GM19238 (cell line): ENCODE measurements around the gene TMEM43.
A peak's percentile ranks its signal among the peaks of the same experiment; 100 is the strongest.

ENCODE experiments used
- DNase-seq: peaks from one replicate; pipeline ENCODE4 v3.0.0; 2011; ENCODE audit warnings: low spot score; ENCODE audit not compliant: insufficient read length

Gene TMEM43

GRCh38 chr3:14138109-14138877 lies 13.4 kb downstream of the TMEM43 start:
- no peak for DNase-seq

GRCh38 chr3:14138878-14139655 lies 14.2 kb downstream of the TMEM43 start:
- no peak for DNase-seq

- no peak for DNase-seq
Observed at GRCh38 chr3:14139771-14140170, 14.9 kb downstream of the TMEM43 start.

GRCh38 chr3:14140668-14141067 lies 15.8 kb downstream of the TMEM43 start:
- DNase-seq: no peak

GRCh38 chr3:14141144-14141543 lies 16.3 kb downstream of the TMEM43 start:
- no peak for DNase-seq

- no peak for DNase-seq
Observed at GRCh38 chr3:14141602-14142341, 16.9 kb downstream of the TMEM43 start.

- no peak for DNase-seq
Observed at GRCh38 chr3:14142567-14143270, 17.9 kb downstream of the TMEM43 start.

GRCh38 chr3:14143271-14144225 lies 18.7 kb downstream of the TMEM43 start:
- DNase-seq: no peak

GRCh38 chr3:14144423-14145075 lies 19.7 kb downstream of the TMEM43 start:
- peak; percentile 85 for DNase-seq

- no peak for DNase-seq
Observed at GRCh38 chr3:14145236-14145635, 20.4 kb downstream of the TMEM43 start.

GRCh38 chr3:14145670-14146380 lies 21.0 kb downstream of the TMEM43 start:
- DNase-seq: no peak

- no peak for DNase-seq
Observed at GRCh38 chr3:14146381-14147065, 21.7 kb downstream of the TMEM43 start.

- DNase-seq: no peak
Observed at GRCh38 chr3:14147066-14147435, 22.2 kb downstream of the TMEM43 start.

- no peak for DNase-seq
Observed at GRCh38 chr3:14147617-14148016, 22.8 kb downstream of the TMEM43 start.

- DNase-seq: no peak
Observed at GRCh38 chr3:14148041-14148985, 23.5 kb downstream of the TMEM43 start.

GRCh38 chr3:14150078-14150477 lies 25.2 kb downstream of the TMEM43 start:
- no peak for DNase-seq

- no peak for DNase-seq
Observed at GRCh38 chr3:14150491-14151230, 25.8 kb downstream of the TMEM43 start.
